GM19372 (cell line): Measurements from ENCODE around the gene TNIP2.
"Not testable (repeated sequence)": the region's sequence is repeated elsewhere in the genome, so short reads cannot be mapped to it uniquely, and the experiment has no call there.

Source experiments
- ATAC-seq: cut with Tn5 transposase; IDR thresholded peaks from one replicate; pipeline ENCODE4 v1.9.1; 2021; ENCODE audit warnings: mild to moderate bottlenecking, low read depth, moderate library complexity; ENCODE audit not compliant: unreplicated experiment

TNIP2 gene

DNA sequence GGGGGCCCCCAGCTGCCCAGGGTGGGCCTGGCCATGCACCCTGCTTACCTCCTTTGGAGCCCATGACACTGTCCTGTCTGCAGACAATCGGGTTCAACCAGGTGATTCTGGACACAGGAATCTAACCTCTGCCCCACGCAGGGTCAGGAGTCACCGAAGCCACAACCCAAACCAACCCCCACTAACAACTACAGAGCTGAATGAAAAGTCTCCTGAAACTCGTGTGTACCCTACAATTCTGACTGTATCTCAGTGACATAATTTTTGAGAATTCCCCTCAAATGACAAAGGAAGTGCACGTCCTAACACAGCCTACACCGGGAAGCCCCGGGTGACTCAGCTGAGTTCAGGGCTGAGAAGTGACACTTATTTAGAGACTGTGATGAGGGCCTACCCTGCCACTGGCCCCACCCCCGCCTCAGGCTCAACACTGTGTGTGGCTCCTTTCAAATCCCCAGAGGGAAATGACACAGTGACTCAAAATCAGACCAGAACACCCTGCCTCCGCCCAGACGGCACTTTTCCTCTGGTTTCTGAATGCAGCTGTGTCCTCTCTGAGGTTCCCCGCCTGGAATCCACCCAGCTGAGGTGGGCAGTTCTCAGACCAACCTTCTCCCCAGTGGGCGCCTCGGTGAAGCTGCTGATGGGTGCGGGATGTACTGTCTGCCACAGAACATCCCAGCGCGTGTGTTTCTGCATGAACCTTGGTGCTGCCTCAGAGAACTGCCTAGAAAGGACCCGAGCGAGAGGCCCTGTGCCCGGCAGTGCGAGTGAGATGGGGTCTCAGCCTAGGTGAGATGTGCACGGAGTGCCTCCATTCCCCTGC, 9.9 kb downstream of the TNIP2 start:
- peak; percentile 92 for ATAC-seq

GRCh38 chr4:2745516-2745915, 10.6 kb downstream of the TNIP2 start:
- no peak for ATAC-seq

DNA sequence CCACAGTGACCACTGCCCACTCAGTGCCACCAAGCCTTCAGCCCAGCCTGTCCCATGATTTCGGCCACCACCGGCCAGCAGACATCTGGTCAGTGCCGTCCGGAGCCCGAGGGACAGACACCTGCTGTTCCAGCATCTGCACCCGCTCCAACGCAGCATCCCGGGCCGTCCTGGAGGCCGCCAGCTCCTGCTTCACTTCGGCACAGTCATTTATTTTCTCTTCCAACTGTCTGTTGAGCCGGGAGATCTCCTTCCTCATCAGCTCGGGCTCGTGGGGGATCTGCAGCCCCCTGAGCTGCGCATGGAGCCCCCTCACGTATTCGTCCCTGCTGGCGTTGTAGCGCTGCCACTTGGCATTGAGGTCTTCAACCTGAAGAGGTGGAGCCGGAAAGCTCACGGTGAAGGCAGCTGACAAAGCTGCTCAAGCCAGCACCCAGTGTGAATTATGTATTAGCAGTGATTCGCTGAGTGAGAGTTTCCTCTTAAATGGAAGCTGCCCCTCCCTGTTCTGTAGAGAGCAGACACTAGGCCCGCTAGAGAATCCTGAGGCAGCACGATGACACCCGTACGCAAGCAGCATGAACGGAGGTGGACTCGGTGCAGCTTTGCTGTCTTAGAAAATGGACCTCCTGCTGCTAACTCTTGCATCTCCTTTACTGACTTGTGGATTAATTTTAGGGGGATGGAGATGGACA, 11.4 kb downstream of the TNIP2 start:
- no peak for ATAC-seq

DNA sequence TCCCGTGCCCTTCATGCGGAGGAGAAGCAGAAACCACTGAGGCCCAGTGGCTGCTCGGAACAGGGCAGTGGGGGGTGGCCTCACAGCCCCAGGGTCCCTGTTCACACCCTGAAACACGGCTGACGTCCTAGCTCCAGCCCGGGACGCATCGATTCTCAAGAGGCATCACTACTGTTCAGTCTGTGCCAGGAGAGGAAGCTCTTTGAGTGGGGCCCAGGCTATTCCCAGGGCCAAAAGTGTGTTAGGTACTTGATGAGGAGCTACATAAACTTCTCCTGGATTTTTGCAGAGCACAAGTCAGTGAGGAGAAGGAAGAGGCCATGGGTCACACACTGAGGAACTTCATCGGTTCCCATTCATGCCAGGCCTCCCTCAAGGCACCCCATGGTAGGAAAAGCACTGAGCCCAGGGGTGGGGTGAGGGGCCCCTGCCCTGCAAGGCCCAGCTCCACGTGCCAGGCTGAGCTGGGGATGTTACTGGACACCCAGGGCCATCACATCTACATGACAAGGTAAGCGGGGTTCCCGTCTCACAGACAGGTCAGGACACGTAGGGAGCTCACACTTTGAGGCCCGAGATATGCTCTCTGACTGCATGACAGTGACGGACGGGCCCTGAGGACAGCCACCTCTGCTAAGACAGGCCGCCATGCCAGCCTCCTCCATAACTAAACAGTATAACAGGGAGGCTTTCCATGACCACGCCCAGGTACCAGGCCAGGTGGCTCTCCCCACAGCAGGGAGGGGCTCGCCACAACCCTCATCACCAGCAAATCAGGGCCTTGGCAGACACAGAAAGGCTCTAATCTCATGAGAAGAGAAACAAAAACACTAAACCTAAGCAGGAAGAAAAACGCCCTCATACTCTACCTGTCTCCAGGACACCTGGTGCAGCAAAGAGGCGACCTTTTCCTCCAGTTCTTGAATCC, 12.4 kb downstream of the TNIP2 start:
- ATAC-seq, result no peak

GRCh38 chr4:2742823-2743517, 13.2 kb downstream of the TNIP2 start:
- ATAC-seq, result no peak

DNA sequence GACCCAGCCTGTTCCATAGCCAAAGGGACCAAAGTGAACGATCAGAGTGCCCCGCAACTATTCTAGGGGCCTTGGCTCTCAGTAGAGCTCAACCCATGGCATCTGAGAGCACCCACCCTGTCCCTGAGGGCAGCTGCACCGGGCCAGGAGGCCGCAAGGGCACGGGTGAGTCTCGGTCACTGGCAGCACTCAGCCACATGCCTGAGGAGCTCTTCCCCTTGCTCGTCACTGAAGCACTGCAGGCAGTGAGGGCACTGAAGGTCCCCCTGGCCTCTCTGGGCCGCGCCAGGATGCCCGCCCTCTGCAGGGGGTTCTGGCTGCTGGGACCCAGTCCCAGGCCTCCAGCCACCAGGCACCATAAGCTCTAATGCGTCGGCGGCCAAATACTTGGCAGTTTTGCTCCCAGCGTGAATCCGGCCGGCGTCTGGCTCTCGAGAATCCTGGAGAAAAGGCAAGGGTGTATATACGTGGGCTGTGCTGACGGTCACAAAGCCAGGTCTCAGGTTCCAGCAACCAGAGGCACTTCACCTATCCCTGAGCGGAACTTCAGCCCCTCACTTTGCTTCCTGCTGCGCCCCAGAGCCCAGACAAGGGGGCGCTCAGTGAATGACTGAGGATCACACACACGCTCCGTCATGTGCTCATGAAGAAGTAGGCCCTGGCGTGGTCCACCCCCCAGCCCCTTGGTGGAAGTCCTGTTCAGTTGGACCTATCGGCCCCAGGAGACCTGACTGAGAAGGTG, 13.9 kb downstream of the TNIP2 start:
- ATAC-seq, result no peak

DNA sequence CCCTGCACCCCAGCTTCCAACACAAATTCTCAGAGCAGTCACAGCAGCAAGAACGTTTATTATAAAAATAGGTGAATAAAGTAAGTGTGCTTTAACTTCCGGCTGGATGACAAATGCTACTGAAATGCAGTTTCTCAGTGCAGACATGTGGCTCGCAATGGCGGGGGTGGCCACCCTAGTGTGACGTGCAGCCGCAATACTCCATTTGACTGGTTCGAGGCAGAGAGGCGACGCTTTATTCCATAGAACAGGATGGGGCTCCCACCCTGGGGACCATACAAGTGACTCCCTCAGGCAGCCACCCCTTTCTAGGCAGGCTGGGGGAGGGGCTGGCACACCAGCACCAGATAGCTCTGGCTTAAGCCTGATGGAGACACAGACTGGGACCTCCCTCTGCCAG, 14.5 kb downstream of the TNIP2 start:
- ATAC-seq, result no peak

- not testable (repeated sequence) for ATAC-seq
Observed at GRCh38 chr4:2738296-2738695, 17.8 kb downstream of the TNIP2 start.

DNA sequence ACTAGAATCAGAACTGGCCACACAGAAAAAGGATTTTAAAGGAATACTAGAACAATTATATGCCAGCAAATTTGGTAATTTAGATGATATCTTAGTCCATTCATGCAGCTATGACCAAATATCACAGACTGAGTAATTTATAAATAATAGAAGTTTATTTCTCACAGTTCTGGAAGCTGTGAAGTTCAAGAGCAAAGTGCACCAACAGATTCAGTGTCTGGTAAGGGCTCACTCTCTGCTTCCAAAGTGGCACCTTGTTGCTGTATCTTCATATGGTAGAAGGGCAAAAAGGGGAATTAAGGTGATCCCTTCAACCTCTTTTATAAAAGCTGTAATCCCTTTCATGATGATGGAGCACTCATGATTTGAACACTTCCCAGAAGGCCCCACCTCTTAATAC, 20.3 kb downstream of the TNIP2 start:
- ATAC-seq, result no peak

GRCh38 chr4:2734612-2735011, 21.5 kb downstream of the TNIP2 start:
- no peak for ATAC-seq

GRCh38 chr4:2733844-2734574, 22.1 kb downstream of the TNIP2 start:
- ATAC-seq, result no peak

DNA sequence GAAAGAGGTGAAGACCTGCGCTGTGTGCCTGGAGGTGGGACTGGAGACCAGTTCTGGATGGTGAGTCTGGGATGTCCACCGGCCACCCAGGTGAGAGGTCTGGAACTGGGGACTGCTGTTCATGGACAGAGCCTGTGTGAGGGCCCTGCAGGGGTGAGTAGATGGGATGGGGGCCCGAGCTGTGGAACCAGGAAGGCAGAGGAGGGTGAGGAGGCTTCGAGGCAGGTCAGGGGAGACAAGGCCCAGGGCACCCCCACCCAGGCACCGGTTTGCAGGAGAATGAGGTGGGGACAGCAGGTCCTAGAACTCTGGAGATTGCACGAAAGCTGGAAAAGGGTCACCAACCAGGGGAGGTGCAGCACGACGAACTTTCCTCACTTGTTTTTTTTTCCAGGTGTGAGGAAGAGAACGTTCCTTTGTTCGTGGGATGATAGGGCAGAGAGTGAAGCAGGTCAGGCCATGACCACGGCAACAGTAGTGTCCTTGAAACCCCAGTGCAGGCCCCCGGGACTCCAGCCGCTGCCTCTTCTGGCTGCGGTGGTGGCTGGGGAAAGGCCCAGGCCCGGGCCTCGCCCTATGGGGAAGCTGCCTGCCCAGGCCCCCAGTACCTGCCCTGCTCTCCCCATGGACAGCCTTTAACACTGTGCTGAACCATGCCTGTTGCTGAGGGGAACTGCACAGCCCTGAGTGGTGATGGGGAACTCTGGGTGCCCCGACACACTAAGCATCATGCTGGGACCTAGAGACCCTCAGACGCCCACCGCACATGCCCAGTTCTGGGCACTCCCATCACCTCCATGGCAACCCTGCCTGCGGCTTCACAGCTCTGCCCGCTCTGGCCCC, 22.9 kb downstream of the TNIP2 start:
- ATAC-seq, result no peak

DNA sequence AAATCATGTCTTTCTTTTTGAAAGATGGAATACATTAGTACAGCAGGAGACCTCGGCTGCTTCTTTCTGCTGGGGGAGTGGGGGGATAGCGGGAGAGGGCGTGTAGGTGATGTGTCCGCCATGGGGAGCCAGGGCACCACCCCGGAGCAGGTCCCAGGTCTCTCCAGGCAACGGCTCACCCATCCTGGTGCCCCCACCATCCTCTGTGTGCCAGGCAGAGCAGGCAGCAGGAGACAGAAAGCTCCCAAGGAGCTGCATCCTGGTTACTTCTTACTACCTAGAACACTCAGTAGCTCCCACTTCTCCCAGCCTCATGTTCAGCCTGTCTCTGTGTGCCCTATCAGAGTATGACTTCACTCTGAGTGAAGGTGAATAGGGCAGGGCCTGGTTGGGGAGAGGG, 23.6 kb downstream of the TNIP2 start:
- no peak for ATAC-seq

DNA sequence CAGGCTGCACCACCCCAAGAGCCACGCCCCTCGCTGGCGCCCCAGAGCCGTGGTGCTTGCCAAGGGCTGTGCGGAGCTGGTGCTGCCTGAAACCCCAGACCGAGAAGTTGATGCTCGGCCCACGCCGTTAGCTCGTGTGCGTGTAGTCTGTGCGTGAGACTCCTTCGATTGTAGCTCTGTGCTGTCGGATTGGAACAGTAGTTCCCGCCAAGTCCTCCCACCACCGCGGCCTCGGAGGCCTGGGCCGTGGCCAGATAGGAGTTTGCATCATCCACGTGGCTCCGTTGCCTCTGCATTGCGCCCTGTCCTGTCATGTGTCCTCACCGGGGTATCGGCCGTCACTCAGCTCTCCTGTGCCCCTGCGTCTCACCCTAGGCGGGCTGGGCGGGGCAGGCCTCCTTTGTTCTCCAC, 24.2 kb downstream of the TNIP2 start:
- no peak for ATAC-seq

DNA sequence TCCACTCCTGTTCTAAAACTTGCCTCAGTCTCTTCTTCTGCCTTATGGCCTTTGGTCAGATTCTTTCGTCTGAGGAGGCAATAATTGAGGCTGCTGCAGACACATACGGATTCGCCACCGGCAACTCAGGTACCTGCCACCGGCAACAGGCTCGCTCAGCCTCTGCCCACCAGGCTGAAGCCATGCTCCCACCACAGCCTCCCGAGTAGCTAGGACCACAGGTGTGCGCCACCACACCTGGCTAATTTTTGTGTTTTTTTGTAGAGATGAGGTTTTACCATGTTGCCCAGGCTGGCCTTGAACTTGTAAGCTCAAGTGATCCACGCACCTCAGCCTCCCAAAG, 26.6 kb downstream of the TNIP2 start:
- ATAC-seq, result no peak

- ATAC-seq, result no peak
Observed at GRCh38 chr4:2728806-2729532, 27.2 kb downstream of the TNIP2 start.

DNA sequence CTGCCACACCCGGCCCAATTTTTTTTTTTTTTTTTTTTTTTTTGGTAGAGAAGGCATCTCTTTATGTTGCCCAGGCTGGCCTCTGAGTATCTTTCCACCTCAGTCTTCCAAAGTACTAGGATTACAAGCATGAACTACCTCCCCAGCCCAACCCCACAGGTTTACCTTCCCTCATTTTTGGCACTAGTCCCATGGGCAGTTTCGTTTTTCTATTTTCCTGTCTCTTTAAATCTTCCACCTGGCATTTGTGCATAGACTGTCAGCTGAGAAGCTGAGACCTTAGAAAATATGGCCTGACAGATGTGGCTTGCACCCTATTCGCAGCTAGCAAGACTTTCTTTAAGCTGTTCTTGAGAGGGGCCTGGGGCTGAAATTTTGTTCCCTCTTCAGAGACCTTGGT, 27.9 kb downstream of the TNIP2 start:
- ATAC-seq, result no peak

GRCh38 chr4:2726881-2727280, 29.3 kb downstream of the TNIP2 start:
- not testable (repeated sequence) for ATAC-seq
